CD4-positive, alpha-beta memory T cell (primary cell): ENCODE data around the gene LMNA. TPM values are rescaled to one million over a fixed set of nuclear protein-coding genes. Genes with fewer than 3 reads are reported as not detected.
"Not testable (repeated sequence)": the region's sequence is repeated elsewhere in the genome, so short reads cannot be mapped to it uniquely, and the experiment has no call there.

ENCODE experiments used
- CTCF ChIA-PET: fragments of 350-600 bp; sonication (Branson Sonifier 250); formaldehyde crosslinking; loops from one replicate; lab custom pipeline; 2021; ENCODE audit warnings: inconsistent platforms; ENCODE audit not compliant: partially characterized antibody; lab: Charles Lee
- POLR2A ChIA-PET: fragments of 350-600 bp; sonication (Branson Sonifier 250); formaldehyde crosslinking; loops from one replicate; lab custom pipeline; 2021; ENCODE audit not compliant: partially characterized antibody; lab: Charles Lee
- DNase-seq, 5 donors: peaks; one replicate each; pipeline versions ENCODE4 v3.0.0 to v3.0.0-alpha.2; 2020 to 2022; ENCODE audit warnings: mixed read lengths in 1 of 5
- H3K27ac ChIP-seq: one replicate; pipeline ENCODE4 v1.7.0; 2013; ENCODE audit warnings: low read depth, low read length
- H3K27me3 ChIP-seq: 2 replicates; pipeline ENCODE4 v1.7.0; 2013; ENCODE audit warnings: mild to moderate bottlenecking, low read length, moderate library complexity; ENCODE audit not compliant: insufficient read depth
- H3K36me3 ChIP-seq: 2 replicates; pipeline ENCODE4 v1.7.0; 2013; ENCODE audit warnings: mild to moderate bottlenecking, low read length, moderate library complexity; ENCODE audit not compliant: insufficient read depth
- H3K4me1 ChIP-seq: 2 replicates; pipeline ENCODE4 v1.7.0; 2013; ENCODE audit warnings: mild to moderate bottlenecking, low read length, moderate library complexity; ENCODE audit not compliant: insufficient read depth
- H3K4me3 ChIP-seq, 2 donors: one replicate each; pipeline ENCODE4 v1.7.0; 2013; ENCODE audit warnings: low read length in 2 of 2, mild to moderate bottlenecking in 1 of 2
- H3K9me3 ChIP-seq, 2 donors: one replicate each; pipeline ENCODE4 v1.7.0; 2013; ENCODE audit warnings: low read length in 2 of 2, control low read depth in 1 of 2; ENCODE audit not compliant: control insufficient read depth in 1 of 2
- H3K27ac Mint-ChIP-seq, 7 donors: one replicate each; pipeline ENCODE4 v1.8.0; 2020 to 2021; ENCODE audit warnings: mixed read lengths in 7 of 7, mild to moderate bottlenecking in 6 of 7, inconsistent platforms in 3 of 7, moderate library complexity in 3 of 7
- H3K27me3 Mint-ChIP-seq, 2 donors: one replicate each; pipeline ENCODE4 v1.8.0; 2020 to 2021; ENCODE audit warnings: mixed read lengths in 2 of 2
- H3K36me3 Mint-ChIP-seq, 2 donors: one replicate each; pipeline ENCODE4 v1.8.0; 2020 to 2021; ENCODE audit warnings: mixed read lengths in 2 of 2, inconsistent platforms in 1 of 2, mild to moderate bottlenecking in 1 of 2
- H3K4me1 Mint-ChIP-seq, 4 donors: one replicate each; pipeline ENCODE4 v1.8.0; 2020 to 2021; ENCODE audit warnings: mixed read lengths in 4 of 4, mild to moderate bottlenecking in 1 of 4
- H3K4me3 Mint-ChIP-seq, 8 donors: one replicate each; pipeline ENCODE4 v1.8.0; 2020 to 2021; ENCODE audit warnings: mixed read lengths in 8 of 8, mild to moderate bottlenecking in 7 of 8, moderate library complexity in 6 of 8, inconsistent platforms in 3 of 8
- H3K9me3 Mint-ChIP-seq, 8 donors: one replicate each; pipeline ENCODE4 v1.8.0; 2020 to 2021; ENCODE audit warnings: mixed read lengths in 8 of 8, mild to moderate bottlenecking in 5 of 8, inconsistent platforms in 3 of 8, moderate library complexity in 1 of 8
- intact Hi-C: fragments of 100-400 bp; cut with micrococcal nuclease; formaldehyde crosslinking; loops from one replicate; pipeline ENCODE4 v1.15.1; 2023
- polyA plus RNA-seq, 2 donors: library from polyadenylated mRNA; unstranded; fragments of 300-500 nt; fragmentation: Illumina TruSeq; gene quantifications; one replicate each; pipeline ENCODE4 v1.2.3, GENCODE V29; 2021
- total RNA-seq, 2 experiments: library from RNA; stranded (reverse); gene quantifications; one replicate each; pipeline ENCODE4 v1.2.3, GENCODE V29; 2021

The LMNA gene
- total and polyA plus RNA-seq, 4 experiments from 2014 or later, result 19.1 to 47.1 (median 31.7) TPM

- ChIA-PET POLR2A (no interaction called here), CTCF (interaction anchor here (0.6 kb wide), 1 partner anchor 47 kb away, joined by 4 read pairs; no protein-coding TSS in a partner anchor)
- Mint-ChIP-seq H3K27ac (peak overlapping the region in 5 of 7 donors; percentile 17 to 52 (median 28)), H3K4me1 (peaks cover 6 to 12% (median 7%) of the 10 kb centered on the region in 4 donors), H3K4me3 (peak overlapping the region in 5 of 8 donors; percentile 5 to 26 (median 13)), H3K27me3 (no peaks in the 10 kb centered on the region), H3K9me3 (no peaks in the 10 kb centered on the region), H3K36me3 (no peaks in the 10 kb centered on the region)
- Histone ChIP-seq H3K9me3 (no peaks in the 10 kb centered on the region), H3K36me3 (no peaks in the 10 kb centered on the region), H3K4me1 (peaks cover 13% of the 10 kb centered on the region), H3K27ac (no peak overlapping the region), H3K27me3 (no peaks in the 10 kb centered on the region), H3K4me3 (no peak overlapping the region)
- intact Hi-C loops, result loop anchor here (1.0 kb wide), 1 partner anchor 22 kb away; no protein-coding TSS in a partner anchor
- DNase-seq, result peak in 3 of 5 donors; percentile 23 to 38 (median 29)
Measured at GRCh38 chr1:156177919-156178654, 63.6 kb downstream of the LMNA start.

GRCh38 chr1:156180471-156180870 lies 66.0 kb downstream of the LMNA start:
- DNase-seq, result no peak
- no peak overlapping the region for H3K4me3 Mint-ChIP-seq
- intact Hi-C loops, result no loop called here

GRCh38 chr1:156181391-156181924 lies 66.9 kb downstream of the LMNA start:
- H3K36me3 ChIP-seq, H3K27ac Mint-ChIP-seq, H3K4me3 ChIP-seq, H3K9me3 ChIP-seq, H3K4me3 Mint-ChIP-seq, H3K9me3 Mint-ChIP-seq, intact Hi-C loops, POLR2A ChIA-PET, H3K27me3 Mint-ChIP-seq, H3K27ac ChIP-seq, H3K4me1 Mint-ChIP-seq, H3K36me3 Mint-ChIP-seq, H3K27me3 ChIP-seq, DNase-seq, CTCF ChIA-PET: not testable (repeated sequence)
- peaks cover 13% of the 10 kb centered on the region for H3K4me1 ChIP-seq

More at GRCh38 chr1:156180471-156180870, 66.0 kb downstream of the LMNA start:
- H3K9me3 Mint-ChIP-seq, result peaks cover 0 to 1% (median 0%) of the 10 kb centered on the region in 8 donors
- Histone ChIP-seq H3K4me1 (peaks cover 13% of the 10 kb centered on the region), H3K4me3 (no peak overlapping the region), H3K27me3 (no peaks in the 10 kb centered on the region), H3K36me3 (no peaks in the 10 kb centered on the region), H3K9me3 (no peaks in the 10 kb centered on the region), H3K27ac (no peak overlapping the region)
- H3K4me1 Mint-ChIP-seq, result peaks cover 6 to 8% (median 7%) of the 10 kb centered on the region in 4 donors
- H3K36me3 Mint-ChIP-seq, result no peaks in the 10 kb centered on the region
- H3K27me3 Mint-ChIP-seq, result no peaks in the 10 kb centered on the region
- ChIA-PET POLR2A (no interaction called here), CTCF (no interaction called here)
- no peak overlapping the region for H3K27ac Mint-ChIP-seq

- H3K9me3 ChIP-seq, DNase-seq, H3K27ac Mint-ChIP-seq, H3K4me1 Mint-ChIP-seq, H3K27ac ChIP-seq, intact Hi-C loops, H3K36me3 Mint-ChIP-seq, H3K27me3 ChIP-seq, H3K4me3 ChIP-seq, H3K36me3 ChIP-seq, H3K27me3 Mint-ChIP-seq, CTCF ChIA-PET, POLR2A ChIA-PET: not testable (repeated sequence)
- peaks cover 13% of the 10 kb centered on the region for H3K4me1 ChIP-seq
- Mint-ChIP-seq H3K4me3 (peak overlapping the region in 1 of 8 donors; percentile 42), H3K9me3 (peaks cover 0 to 12% (median 3%) of the 10 kb centered on the region in 8 donors)
Measured at GRCh38 chr1:156182010-156182779, 67.7 kb downstream of the LMNA start.

- H3K4me1 ChIP-seq, CTCF ChIA-PET, H3K9me3 ChIP-seq, intact Hi-C loops, POLR2A ChIA-PET, H3K4me3 ChIP-seq, H3K36me3 Mint-ChIP-seq, H3K27me3 ChIP-seq, H3K27ac Mint-ChIP-seq, H3K4me1 Mint-ChIP-seq, H3K36me3 ChIP-seq, H3K4me3 Mint-ChIP-seq, H3K27me3 Mint-ChIP-seq, DNase-seq, H3K27ac ChIP-seq: not testable (repeated sequence)
- peaks cover 0 to 12% (median 4%) of the 10 kb centered on the region in 8 donors for H3K9me3 Mint-ChIP-seq
Measured at GRCh38 chr1:156186347-156187177, 72.1 kb downstream of the LMNA start.
